Lower leg skin (tissue), 4 donors: ENCODE results near the gene ERMN. TPM values are rescaled to one million over a fixed set of nuclear protein-coding genes. Genes with fewer than 3 reads are reported as not detected.

ENCODE experiments used
- DNase-seq, 2 donors: peaks; one replicate each; pipeline ENCODE4 v3.0.0-alpha.2; 2019; ENCODE audit warnings: low spot score in 2 of 2
- H3K4me3 ChIP-seq: fragments of 200-600 bp; sonication (generic); 2 replicates; pipeline ENCODE4 v1.5.1; 2017; ENCODE audit warnings: mild to moderate bottlenecking, low read depth; ENCODE audit not compliant: poor library complexity, severe bottlenecking
- CTCF ChIP-seq, 3 donors: fragments of 450-650 bp; IDR thresholded peaks; one replicate each; pipeline ENCODE4 v1.5.1; 2016; ENCODE audit warnings: antibody characterized with exemption in 3 of 3, mild to moderate bottlenecking in 3 of 3, moderate library complexity in 2 of 3
- POLR2A ChIP-seq, 2 donors: fragments of 450-650 bp; IDR thresholded peaks; one replicate each; pipeline ENCODE4 v1.6.1; 2016 to 2017; ENCODE audit warnings: antibody characterized with exemption in 2 of 2, mild to moderate bottlenecking in 1 of 2, moderate library complexity in 1 of 2
- WGBS, 2 donors: methylation state at CpG; one replicate each; pipeline ENCODE4 v1.1.5; 2018; 5-methylcytosine and 5-hydroxymethylcytosine counted together
- intact Hi-C: fragments of 100-400 bp; cut with DNase I; formaldehyde crosslinking; loops from one replicate; pipeline ENCODE4 v1.15.0; 2023; ENCODE audit warnings: low total_unique reads
- total RNA-seq, 4 donors: library from RNA; depleted of rRNA; stranded (reverse); fragments of >200 nt; gene quantifications; one replicate each; pipeline ENCODE4 v1.1.0, GENCODE V29; 2016

The ERMN gene
- total RNA-seq, 4 donors from 2014 or later, result 0.65 TPM; not detected in 3

- TF ChIP-seq POLR2A (IDR thresholded peaks at IDR 0.05) (no peak), CTCF (IDR thresholded peaks at IDR 0.05) (no peak)
- DNase-seq, result no peak
- intact Hi-C loops, result no loop called here
- H3K4me3 ChIP-seq, result no peak overlapping the region
- 80 to 84% methylated on average over 4 of the region's 4 CpGs for WGBS, 2 donors
These were observed 8.7 kb upstream of the ERMN start for GRCh38 chr2:157334335-157334734.

GRCh38 chr2:157333304-157334047 lies 7.9 kb upstream of the ERMN start:
- intact Hi-C loops, result no loop called here
- DNase-seq, result no peak
- TF ChIP-seq POLR2A (IDR thresholded peaks at IDR 0.05) (no peak), CTCF (IDR thresholded peaks at IDR 0.05) (no peak)
- 87 to 95% methylated on average over 2 of the region's 2 CpGs for WGBS, 2 donors
- H3K4me3 ChIP-seq, result no peak overlapping the region

GRCh38 chr2:157329524-157329923 lies 3.9 kb upstream of the ERMN start:
- intact Hi-C loops, result no loop called here
- no peak for DNase-seq
- TF ChIP-seq CTCF (IDR thresholded peaks at IDR 0.05), result no peak
- TF ChIP-seq POLR2A (IDR thresholded peaks at IDR 0.05), result no peak
- 86 to 88% methylated on average over 9 of the region's 9 CpGs for WGBS, 2 donors
- H3K4me3 ChIP-seq, result no peak overlapping the region

GRCh38 chr2:157327621-157328500 lies 2.2 kb upstream of the ERMN start:
- intact Hi-C loops, result no loop called here
- 27 to 36% methylated on average over 11 of the region's 11 CpGs for WGBS, 2 donors
- no peak overlapping the region for H3K4me3 ChIP-seq
- DNase-seq, result peak; percentile 62 to 94
- TF ChIP-seq POLR2A (IDR thresholded peaks at IDR 0.05) (no peak), CTCF (IDR thresholded peaks at IDR 0.05) (no peak)

- TF ChIP-seq CTCF (IDR thresholded peaks at IDR 0.05) (no peak), POLR2A (IDR thresholded peaks at IDR 0.05) (no peak)
- 82 to 84% methylated on average over 3 of the region's 3 CpGs for WGBS, 2 donors
- intact Hi-C loops, result no loop called here
- no peak overlapping the region for H3K4me3 ChIP-seq
- DNase-seq, result no peak
These were observed 1.6 kb upstream of the ERMN start for GRCh38 chr2:157327200-157327599.
